Loucy (cell line): ENCODE results near the gene COL26A1.

Source experiments
- H2AFZ ChIP-seq: fragments of 200-600 bp; sonication (generic); 2 replicates; pipeline ENCODE4 v1.6.0; 2016; ENCODE audit warnings: antibody characterized with exemption, mild to moderate bottlenecking, low read length, moderate library complexity
- H3F3A ChIP-seq: fragments of 200-600 bp; 2 replicates; pipeline ENCODE4 v1.6.0; 2016; ENCODE audit warnings: antibody characterized with exemption, low read depth, mild to moderate bottlenecking
- H3K27me3 ChIP-seq: fragments of 200-600 bp; sonication (generic); 2 replicates; pipeline ENCODE4 v1.6.1; 2014; ENCODE audit warnings: low read length, mild to moderate bottlenecking; ENCODE audit not compliant: insufficient read depth, poor library complexity, severe bottlenecking
- H3K36me3 ChIP-seq: fragments of 200-600 bp; sonication (generic); 2 replicates; pipeline ENCODE4 v1.6.1; 2016; ENCODE audit warnings: low read length; ENCODE audit not compliant: insufficient read depth
- H3K4me1 ChIP-seq: fragments of 200-600 bp; sonication (generic); 2 replicates; pipeline ENCODE4 v1.5.1; 2014; ENCODE audit warnings: low read length, mild to moderate bottlenecking; ENCODE audit not compliant: insufficient read depth, poor library complexity, severe bottlenecking
- H3K4me2 ChIP-seq: fragments of 200-600 bp; sonication (generic); 2 replicates; pipeline ENCODE4 v1.6.0; 2014; ENCODE audit warnings: antibody characterized with exemption, low read length, low read depth, mild to moderate bottlenecking; ENCODE audit not compliant: poor library complexity, severe bottlenecking
- H3K4me3 ChIP-seq: fragments of 200-600 bp; sonication (generic); 2 replicates; pipeline ENCODE4 v1.5.1; 2014; ENCODE audit warnings: low read length, mild to moderate bottlenecking, mixed read lengths; ENCODE audit not compliant: poor library complexity, severe bottlenecking
- H3K79me2 ChIP-seq: fragments of 200-600 bp; sonication (generic); 2 replicates; pipeline ENCODE4 v1.6.1; 2014; ENCODE audit warnings: low read length; ENCODE audit not compliant: insufficient read depth
- H3K9ac ChIP-seq: fragments of 200-600 bp; sonication (generic); 2 replicates; pipeline ENCODE4 v1.6.0; 2014; ENCODE audit warnings: mild to moderate bottlenecking, low read depth, low read length, moderate library complexity; ENCODE audit not compliant: poor library complexity, severe bottlenecking
- H3K9me2 ChIP-seq: fragments of 200-600 bp; sonication (generic); replicated peaks from 2 replicates; pipeline ENCODE4 v1.6.1; 2016; ENCODE audit warnings: low read depth, low read length, mixed read lengths
- H3K9me3 ChIP-seq: fragments of 200-600 bp; sonication (generic); 2 replicates; pipeline ENCODE4 v1.6.1; 2014; ENCODE audit warnings: mild to moderate bottlenecking, antibody characterized with exemption, low read length, low read depth; ENCODE audit not compliant: insufficient read depth
- H4K20me1 ChIP-seq: fragments of 200-600 bp; sonication (generic); 2 replicates; pipeline ENCODE4 v1.6.0; 2014; ENCODE audit warnings: antibody characterized with exemption, low read length, mild to moderate bottlenecking; ENCODE audit not compliant: insufficient read depth, poor library complexity, severe bottlenecking
- EZH2phosphoT487 ChIP-seq: fragments of 200-600 bp; IDR thresholded peaks from 2 replicates; pipeline ENCODE4 v1.6.1; 2018; ENCODE audit warnings: antibody characterized with exemption, mild to moderate bottlenecking, moderate library complexity, borderline replicate concordance
- TF ChIP-seq, protein P1 (sequence below): fragments of 200-600 bp; sonication (generic); conservative IDR thresholded peaks from 2 replicates; pipeline ENCODE4 v1.5.1; 2014; ENCODE audit warnings: mild to moderate bottlenecking, antibody characterized with exemption, low read length

COL26A1 gene

DNA sequence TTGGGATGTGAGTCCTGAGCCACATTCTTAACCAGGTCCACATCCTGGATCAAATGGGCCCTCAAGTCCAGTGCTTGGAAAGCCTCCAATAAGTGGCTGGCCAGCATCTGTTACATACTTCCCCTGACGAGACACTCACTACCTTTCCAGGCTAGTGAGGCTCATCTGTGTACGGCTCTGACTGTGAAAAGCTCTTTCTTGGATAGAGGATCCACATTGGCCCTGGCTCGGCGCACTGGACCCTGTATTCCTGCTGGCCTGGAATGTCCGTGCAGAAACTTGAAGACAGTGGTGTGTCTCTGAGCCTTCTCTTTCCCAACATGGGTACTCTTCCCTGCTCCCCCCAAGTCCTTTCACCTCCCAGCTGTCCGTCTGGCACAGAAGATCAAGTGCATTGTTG, 230.9 kb downstream of the COL26A1 start:
- no peak for TF ChIP-seq EZH2phosphoT487
- TF ChIP-seq, protein P1, sequence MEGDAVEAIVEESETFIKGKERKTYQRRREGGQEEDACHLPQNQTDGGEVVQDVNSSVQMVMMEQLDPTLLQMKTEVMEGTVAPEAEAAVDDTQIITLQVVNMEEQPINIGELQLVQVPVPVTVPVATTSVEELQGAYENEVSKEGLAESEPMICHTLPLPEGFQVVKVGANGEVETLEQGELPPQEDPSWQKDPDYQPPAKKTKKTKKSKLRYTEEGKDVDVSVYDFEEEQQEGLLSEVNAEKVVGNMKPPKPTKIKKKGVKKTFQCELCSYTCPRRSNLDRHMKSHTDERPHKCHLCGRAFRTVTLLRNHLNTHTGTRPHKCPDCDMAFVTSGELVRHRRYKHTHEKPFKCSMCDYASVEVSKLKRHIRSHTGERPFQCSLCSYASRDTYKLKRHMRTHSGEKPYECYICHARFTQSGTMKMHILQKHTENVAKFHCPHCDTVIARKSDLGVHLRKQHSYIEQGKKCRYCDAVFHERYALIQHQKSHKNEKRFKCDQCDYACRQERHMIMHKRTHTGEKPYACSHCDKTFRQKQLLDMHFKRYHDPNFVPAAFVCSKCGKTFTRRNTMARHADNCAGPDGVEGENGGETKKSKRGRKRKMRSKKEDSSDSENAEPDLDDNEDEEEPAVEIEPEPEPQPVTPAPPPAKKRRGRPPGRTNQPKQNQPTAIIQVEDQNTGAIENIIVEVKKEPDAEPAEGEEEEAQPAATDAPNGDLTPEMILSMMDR: no peak
- Histone ChIP-seq H3K9me2 (no peaks in the 10 kb centered on the region), H3K27me3 (no peaks in the 10 kb centered on the region), H3K4me2 (no peak overlapping the region), H3K36me3 (no peaks in the 10 kb centered on the region), H3F3A (no peaks in the 10 kb centered on the region), H2AFZ (no peak overlapping the region), H3K9ac (no peak overlapping the region), H3K4me1 (no peaks in the 10 kb centered on the region), H3K79me2 (no peaks in the 10 kb centered on the region), H4K20me1 (no peaks in the 10 kb centered on the region), H3K9me3 (no peaks in the 10 kb centered on the region), H3K4me3 (no peak overlapping the region)

DNA sequence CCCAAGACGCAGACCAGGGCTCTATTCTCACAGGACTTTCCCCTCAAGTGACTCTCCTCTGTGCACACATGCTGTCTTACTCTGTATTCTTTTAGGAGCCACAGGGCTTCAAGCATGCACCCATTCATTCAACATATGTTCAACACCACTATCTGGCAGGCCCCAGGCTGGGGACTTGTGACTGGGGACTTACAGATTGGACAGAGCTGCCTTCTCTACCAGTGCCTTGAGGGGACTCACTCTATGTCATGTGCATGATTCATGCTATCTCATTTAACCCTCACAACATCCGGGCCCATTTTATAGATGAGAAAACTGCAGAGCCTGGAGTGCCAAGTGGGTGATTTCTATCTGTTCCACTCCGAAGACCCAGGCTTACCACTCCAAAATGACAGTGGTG, 232.1 kb downstream of the COL26A1 start:
- no peaks in the 10 kb centered on the region for H3K9me2 ChIP-seq

DNA sequence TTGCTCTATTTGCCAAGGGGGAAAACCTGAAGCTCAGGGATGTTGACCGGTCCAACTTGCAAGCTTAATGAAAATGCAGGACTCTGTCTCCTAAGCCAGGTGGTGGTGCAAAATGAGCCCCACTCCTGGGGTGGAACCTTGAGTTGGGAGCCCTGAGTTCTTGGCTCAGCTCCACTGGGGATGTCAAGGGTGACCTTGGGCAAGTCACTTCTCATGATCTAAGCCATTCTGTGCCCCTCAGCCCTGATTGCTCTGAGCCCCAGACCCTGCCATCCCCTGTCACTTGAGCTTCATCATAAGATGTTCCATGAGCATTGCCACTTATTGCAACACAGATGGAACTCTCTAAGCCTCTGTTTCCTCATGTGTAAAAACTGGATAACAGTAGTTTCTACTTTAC, 232.6 kb downstream of the COL26A1 start:
- no peak for TF ChIP-seq EZH2phosphoT487
- TF ChIP-seq, protein P1: no peak
- H4K20me1 ChIP-seq: no peaks in the 10 kb centered on the region
- no peak overlapping the region for H3K4me3 ChIP-seq
- H3K79me2 ChIP-seq: no peaks in the 10 kb centered on the region
- no peak overlapping the region for H2AFZ ChIP-seq
- no peaks in the 10 kb centered on the region for H3K36me3 ChIP-seq
- H3K9me2 ChIP-seq: no peaks in the 10 kb centered on the region
- no peaks in the 10 kb centered on the region for H3K9me3 ChIP-seq
- no peaks in the 10 kb centered on the region for H3F3A ChIP-seq
- H3K4me2 ChIP-seq: no peak overlapping the region
- H3K27me3 ChIP-seq: no peaks in the 10 kb centered on the region
- no peak overlapping the region for H3K9ac ChIP-seq
- H3K4me1 ChIP-seq: no peaks in the 10 kb centered on the region

More for the DNA sequence above, 232.1 kb downstream of the COL26A1 start:
- Histone ChIP-seq H3K4me3 (no peak overlapping the region), H2AFZ (no peak overlapping the region), H4K20me1 (no peaks in the 10 kb centered on the region), H3F3A (no peaks in the 10 kb centered on the region), H3K9me3 (no peaks in the 10 kb centered on the region), H3K27me3 (no peaks in the 10 kb centered on the region), H3K9ac (no peak overlapping the region), H3K4me2 (no peak overlapping the region), H3K4me1 (no peaks in the 10 kb centered on the region), H3K36me3 (no peaks in the 10 kb centered on the region), H3K79me2 (no peaks in the 10 kb centered on the region)
- TF ChIP-seq, protein P1: no peak
- no peak for TF ChIP-seq EZH2phosphoT487
